ENCODE data around the gene MAPKAPK2.

MAPKAPK2 gene

DNA sequence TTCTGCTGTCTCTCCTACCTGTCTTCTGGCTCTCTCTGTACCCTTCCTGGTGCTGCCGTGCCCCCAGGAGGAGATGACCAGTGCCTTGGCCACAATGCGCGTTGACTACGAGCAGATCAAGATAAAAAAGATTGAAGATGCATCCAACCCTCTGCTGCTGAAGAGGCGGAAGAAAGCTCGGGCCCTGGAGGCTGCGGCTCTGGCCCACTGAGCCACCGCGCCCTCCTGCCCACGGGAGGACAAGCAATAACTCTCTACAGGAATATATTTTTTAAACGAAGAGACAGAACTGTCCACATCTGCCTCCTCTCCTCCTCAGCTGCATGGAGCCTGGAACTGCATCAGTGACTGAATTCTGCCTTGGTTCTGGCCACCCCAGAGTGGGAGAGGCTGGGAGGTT is 47.8 kb downstream of the MAPKAPK2 start:
- no peaks in the 10 kb centered on the region for H3K27me3 ChIP-seq (ENCODE audit: insufficient read depth, low read depth, severe bottlenecking)
- no peaks in the 10 kb centered on the region for H3K9me3 ChIP-seq (ENCODE audit: severe bottlenecking)
- peaks cover 68% of the 10 kb centered on the region for H3K36me3 ChIP-seq
- H3K27ac ChIP-seq: no peak overlapping the region
- TF ChIP-seq, protein P1, sequence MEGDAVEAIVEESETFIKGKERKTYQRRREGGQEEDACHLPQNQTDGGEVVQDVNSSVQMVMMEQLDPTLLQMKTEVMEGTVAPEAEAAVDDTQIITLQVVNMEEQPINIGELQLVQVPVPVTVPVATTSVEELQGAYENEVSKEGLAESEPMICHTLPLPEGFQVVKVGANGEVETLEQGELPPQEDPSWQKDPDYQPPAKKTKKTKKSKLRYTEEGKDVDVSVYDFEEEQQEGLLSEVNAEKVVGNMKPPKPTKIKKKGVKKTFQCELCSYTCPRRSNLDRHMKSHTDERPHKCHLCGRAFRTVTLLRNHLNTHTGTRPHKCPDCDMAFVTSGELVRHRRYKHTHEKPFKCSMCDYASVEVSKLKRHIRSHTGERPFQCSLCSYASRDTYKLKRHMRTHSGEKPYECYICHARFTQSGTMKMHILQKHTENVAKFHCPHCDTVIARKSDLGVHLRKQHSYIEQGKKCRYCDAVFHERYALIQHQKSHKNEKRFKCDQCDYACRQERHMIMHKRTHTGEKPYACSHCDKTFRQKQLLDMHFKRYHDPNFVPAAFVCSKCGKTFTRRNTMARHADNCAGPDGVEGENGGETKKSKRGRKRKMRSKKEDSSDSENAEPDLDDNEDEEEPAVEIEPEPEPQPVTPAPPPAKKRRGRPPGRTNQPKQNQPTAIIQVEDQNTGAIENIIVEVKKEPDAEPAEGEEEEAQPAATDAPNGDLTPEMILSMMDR (IDR thresholded peaks at IDR 0.05; ENCODE audit: low read depth, low read length): no peak
- no peak for DNase-seq
- no peak overlapping the region for H3K4me3 ChIP-seq (ENCODE audit: low read depth, low read length)

- TF ChIP-seq, protein P1 (IDR thresholded peaks at IDR 0.05; ENCODE audit: low read depth, low read length): no peak
- Histone ChIP-seq H3K4me3 (ENCODE audit: low read depth, low read length) (no peak overlapping the region), H3K36me3 (peaks cover 68% of the 10 kb centered on the region), H3K27ac (no peak overlapping the region), H3K9me3 (ENCODE audit: severe bottlenecking) (no peaks in the 10 kb centered on the region), H3K27me3 (ENCODE audit: insufficient read depth, low read depth, severe bottlenecking) (no peaks in the 10 kb centered on the region)
- no peak for DNase-seq
These were observed 48.3 kb downstream of the MAPKAPK2 start for GRCh38 chr1:206732992-206733391.

DNA sequence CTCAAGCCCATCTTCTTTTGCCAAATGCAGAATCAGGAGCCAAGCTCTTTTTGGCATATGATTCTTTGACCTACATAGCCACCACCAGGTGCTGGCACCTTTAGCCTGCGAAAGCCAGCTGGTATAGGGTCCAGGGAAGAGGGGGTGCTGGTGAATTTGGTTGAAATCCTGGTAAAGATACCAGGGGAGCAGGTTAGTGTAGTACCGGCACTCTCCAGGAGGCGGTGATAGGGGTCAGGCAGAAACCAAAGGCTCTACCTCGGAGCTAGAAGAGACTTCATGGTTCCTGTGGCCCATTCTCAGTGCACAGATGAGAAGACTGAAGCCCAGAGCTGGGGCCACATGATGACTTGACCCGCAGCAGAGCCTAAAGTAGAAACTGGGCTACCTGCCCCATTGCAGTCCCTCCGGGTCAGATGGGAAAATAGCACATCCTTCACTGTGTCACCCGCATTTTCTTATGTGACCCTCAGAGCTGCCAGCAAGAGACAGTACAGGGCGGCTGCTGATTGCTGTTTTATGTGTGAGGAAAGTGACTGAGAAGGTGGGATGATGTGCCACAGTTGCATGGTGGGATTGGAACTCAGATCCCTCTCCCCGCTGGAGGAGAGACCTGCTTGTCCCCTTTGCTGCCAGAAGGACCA is 49.9 kb downstream of the MAPKAPK2 start:
- peaks cover 57% of the 10 kb centered on the region for H3K36me3 ChIP-seq
- TF ChIP-seq, protein P1 (IDR thresholded peaks at IDR 0.05; ENCODE audit: low read depth, low read length): peak; percentile 98
- H3K4me3 ChIP-seq (ENCODE audit: low read depth, low read length): no peak overlapping the region
- DNase-seq: peak; percentile 88
- no peaks in the 10 kb centered on the region for H3K27me3 ChIP-seq (ENCODE audit: insufficient read depth, low read depth, severe bottlenecking)
- no peak overlapping the region for H3K27ac ChIP-seq
- no peaks in the 10 kb centered on the region for H3K9me3 ChIP-seq (ENCODE audit: severe bottlenecking)

GRCh38 chr1:206735553-206736031 is 50.9 kb downstream of the MAPKAPK2 start:
- Histone ChIP-seq H3K36me3 (peaks cover 47% of the 10 kb centered on the region), H3K27ac (no peak overlapping the region), H3K9me3 (ENCODE audit: severe bottlenecking) (no peaks in the 10 kb centered on the region), H3K4me3 (ENCODE audit: low read depth, low read length) (no peak overlapping the region), H3K27me3 (ENCODE audit: insufficient read depth, low read depth, severe bottlenecking) (no peaks in the 10 kb centered on the region)
- TF ChIP-seq, protein P1 (IDR thresholded peaks at IDR 0.05; ENCODE audit: low read depth, low read length): no peak
- peak; percentile 83 for DNase-seq

DNA sequence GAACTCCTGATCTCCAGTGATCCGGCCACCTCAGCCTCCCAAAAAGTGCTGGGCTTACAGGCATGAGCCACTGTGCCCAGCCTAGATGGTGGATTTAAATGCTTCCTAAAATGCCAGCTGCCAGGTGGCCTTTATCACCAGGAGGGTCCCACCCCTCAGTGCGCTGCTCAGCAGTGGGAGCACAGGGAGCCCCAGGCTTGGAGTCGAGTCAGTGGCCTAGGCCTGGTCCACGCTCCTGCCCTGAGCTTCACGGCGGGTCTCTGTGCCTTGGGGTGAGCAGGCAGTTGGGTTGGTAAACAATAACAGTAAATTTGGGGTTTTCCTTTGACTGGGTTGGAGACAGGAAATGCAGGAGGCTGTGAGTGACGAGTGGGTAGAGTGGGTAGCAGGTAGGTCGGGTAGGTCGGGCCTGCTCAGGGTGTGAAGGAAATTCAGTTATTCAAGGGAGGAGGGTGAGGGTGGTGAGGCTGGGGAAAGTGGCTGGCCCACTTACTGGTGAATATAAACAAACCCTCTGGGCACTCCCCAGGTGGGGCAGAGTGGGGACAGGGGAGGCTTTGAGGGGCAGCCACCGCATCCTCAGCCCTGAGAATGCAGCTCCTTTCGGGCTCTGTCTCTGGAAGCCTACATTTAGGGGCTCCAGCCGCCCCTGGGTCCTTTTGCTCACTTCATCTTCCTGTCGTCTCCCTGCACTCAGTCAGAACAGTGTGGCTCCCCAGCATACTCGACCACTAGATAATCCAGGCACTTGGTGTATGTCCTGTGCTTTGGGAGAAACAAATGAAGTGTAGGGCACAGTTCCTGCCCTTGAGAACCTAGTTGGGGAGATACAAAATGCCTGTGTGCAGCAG is 52.4 kb downstream of the MAPKAPK2 start:
- Histone ChIP-seq H3K4me3 (ENCODE audit: low read depth, low read length) (no peak overlapping the region), H3K9me3 (ENCODE audit: severe bottlenecking) (no peaks in the 10 kb centered on the region), H3K36me3 (peaks cover 32% of the 10 kb centered on the region), H3K27ac (no peak overlapping the region), H3K27me3 (ENCODE audit: insufficient read depth, low read depth, severe bottlenecking) (no peaks in the 10 kb centered on the region)
- TF ChIP-seq, protein P1 (IDR thresholded peaks at IDR 0.05; ENCODE audit: low read depth, low read length): no peak
- peak; percentile 15 for DNase-seq
